Measurements from ENCODE around the gene PGBD1.

PGBD1 gene

GRCh38 chr6:28281288-28282064, at the start of gene PGBD1:
Gene PGBD1, plus strand, starts transcription at chr6:28281572. Its CDS starts 2,242 bp downstream, at chr6:28283814.
- DNase-seq (ENCODE audit: low spot score) = peak; percentile 91

GRCh38 chr6:28232785-28233184, 48.6 kb upstream of the PGBD1 start:
- DNase-seq (ENCODE audit: low spot score) = no peak

GRCh38 chr6:28235912-28236452, 45.4 kb upstream of the PGBD1 start:
- no peak for DNase-seq (ENCODE audit: low spot score)

- DNase-seq (ENCODE audit: low spot score) = no peak
Measured at GRCh38 chr6:28239636-28240035, 41.7 kb upstream of the PGBD1 start.

GRCh38 chr6:28240471-28240870, 40.9 kb upstream of the PGBD1 start:
- DNase-seq (ENCODE audit: low spot score) = no peak

GRCh38 chr6:28243946-28244345, 37.4 kb upstream of the PGBD1 start:
- DNase-seq (ENCODE audit: low spot score) = no peak

GRCh38 chr6:28245206-28245941, 36.0 kb upstream of the PGBD1 start:
- DNase-seq (ENCODE audit: low spot score) = no peak

GRCh38 chr6:28248916-28249315, 32.5 kb upstream of the PGBD1 start:
- DNase-seq (ENCODE audit: low spot score) = no peak

- DNase-seq (ENCODE audit: low spot score) = no peak
Measured at GRCh38 chr6:28250747-28251146, 30.6 kb upstream of the PGBD1 start.

- DNase-seq (ENCODE audit: low spot score) = peak; percentile 40
Measured at GRCh38 chr6:28251661-28252008, 29.7 kb upstream of the PGBD1 start.

GRCh38 chr6:28252009-28252975, 29.1 kb upstream of the PGBD1 start, which contains the start of gene ZKSCAN4:
Gene ZKSCAN4, minus strand, starts transcription at chr6:28252269. Its CDS starts 289 bp downstream, at chr6:28251980.
- DNase-seq (ENCODE audit: low spot score) = peak; percentile 92

- no peak for DNase-seq (ENCODE audit: low spot score)
Measured at GRCh38 chr6:28254121-28254519, 27.3 kb upstream of the PGBD1 start.

- DNase-seq (ENCODE audit: low spot score) = no peak
Measured at GRCh38 chr6:28257042-28257441, 24.3 kb upstream of the PGBD1 start.

GRCh38 chr6:28258877-28259777, 22.2 kb upstream of the PGBD1 start, which contains the start of gene NKAPL:
Gene NKAPL, plus strand, starts transcription at chr6:28259297. Its CDS starts 75 bp downstream, at chr6:28259372.
- DNase-seq (ENCODE audit: low spot score) = peak; percentile 92

GRCh38 chr6:28263922-28264321, 17.4 kb upstream of the PGBD1 start:
- DNase-seq (ENCODE audit: low spot score) = no peak

GRCh38 chr6:28264834-28265401, 16.5 kb upstream of the PGBD1 start:
- DNase-seq (ENCODE audit: low spot score) = no peak

GRCh38 chr6:28266563-28266961, 14.8 kb upstream of the PGBD1 start:
- DNase-seq (ENCODE audit: low spot score) = no peak

- peak; percentile 84 for DNase-seq (ENCODE audit: low spot score)
Measured at GRCh38 chr6:28266962-28267694, 14.2 kb upstream of the PGBD1 start, which contains the start of gene ZSCAN26. Gene ZSCAN26, plus strand, starts transcription at chr6:28267143. Its CDS starts 4,777 bp downstream, at chr6:28271920.

GRCh38 chr6:28267695-28268059, 13.7 kb upstream of the PGBD1 start:
- no peak for DNase-seq (ENCODE audit: low spot score)

GRCh38 chr6:28269492-28269891, 11.9 kb upstream of the PGBD1 start:
- DNase-seq (ENCODE audit: low spot score) = peak; percentile 74
